ENCODE results near the gene EIF2B4.
"Not testable (repeated sequence)": the region's sequence is repeated elsewhere in the genome, so short reads cannot be mapped to it uniquely, and the experiment has no call there.

EIF2B4 gene

DNA sequence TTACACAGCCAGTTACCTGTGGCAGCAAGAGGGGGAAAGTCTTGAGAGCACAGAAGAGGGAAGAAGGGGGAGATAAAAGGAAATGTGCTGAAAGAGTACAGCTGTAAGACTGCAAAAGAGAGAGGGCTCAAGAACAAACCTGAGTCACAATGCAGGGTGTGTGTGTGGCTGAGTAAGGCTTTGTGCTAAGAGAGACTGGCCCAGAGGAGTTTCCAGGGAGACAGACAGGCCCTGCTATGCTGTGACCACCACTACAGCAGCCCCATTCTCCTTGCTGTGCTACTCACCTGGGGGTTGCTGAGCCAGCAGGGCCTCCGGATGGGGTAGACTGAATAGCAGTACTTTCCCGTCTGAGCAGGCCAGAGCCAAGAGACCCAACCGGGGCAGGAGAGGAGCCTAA is 34.8 kb downstream of the EIF2B4 start:
- no peak for DNase-seq

DNA sequence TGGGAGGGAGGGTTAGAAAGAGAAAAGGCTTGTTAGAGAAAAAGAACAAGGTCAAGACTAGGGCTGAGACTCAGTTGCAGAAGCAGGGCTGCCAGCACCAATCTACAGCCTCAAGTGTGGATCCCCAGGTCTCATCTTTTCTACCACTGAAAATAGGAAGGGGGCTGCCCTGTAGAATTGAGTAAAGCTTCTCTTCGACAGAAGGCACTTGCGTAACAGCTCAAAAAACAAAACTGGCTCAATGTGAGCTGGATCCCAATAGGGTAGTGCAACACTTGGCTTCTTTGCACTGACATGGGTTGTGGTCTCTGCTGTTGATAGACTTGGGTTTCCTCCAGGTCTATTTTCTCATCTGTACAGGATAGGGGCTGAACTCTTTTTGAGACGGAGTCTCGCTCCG is 45.4 kb downstream of the EIF2B4 start:
- no peak for DNase-seq

DNA sequence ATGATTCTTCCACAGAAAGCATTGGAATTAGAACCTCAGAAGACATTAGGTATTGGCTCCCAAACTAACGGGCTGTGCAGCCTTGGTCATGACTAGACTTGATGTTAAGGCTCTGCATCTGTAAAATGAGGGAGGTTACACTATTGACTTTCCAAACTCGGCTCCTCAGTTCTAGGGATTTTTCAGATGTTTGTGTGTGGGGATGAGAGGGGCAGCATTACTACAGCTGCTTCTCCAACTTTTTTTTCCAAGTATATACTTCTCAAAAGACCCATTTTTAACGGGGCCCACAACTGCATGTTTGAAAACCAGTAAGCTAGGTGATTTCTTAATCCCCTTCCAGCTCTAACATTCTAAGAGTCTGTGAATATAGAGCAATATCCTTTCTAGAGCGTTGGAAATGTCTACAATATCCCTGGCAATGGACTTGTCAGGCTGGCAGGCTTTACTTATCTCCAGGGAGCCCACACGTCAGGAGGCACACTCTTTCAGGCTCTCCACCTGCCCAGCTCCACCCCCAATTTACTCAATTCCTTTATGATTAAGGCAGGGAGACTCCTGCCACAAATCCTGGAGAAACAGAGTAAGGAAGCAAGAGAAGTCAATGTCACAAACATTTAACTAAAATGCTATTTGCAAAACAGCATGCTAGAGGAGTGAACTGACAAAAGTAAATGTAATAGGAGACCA is 46.4 kb downstream of the EIF2B4 start:
- DNase-seq = no peak

DNA sequence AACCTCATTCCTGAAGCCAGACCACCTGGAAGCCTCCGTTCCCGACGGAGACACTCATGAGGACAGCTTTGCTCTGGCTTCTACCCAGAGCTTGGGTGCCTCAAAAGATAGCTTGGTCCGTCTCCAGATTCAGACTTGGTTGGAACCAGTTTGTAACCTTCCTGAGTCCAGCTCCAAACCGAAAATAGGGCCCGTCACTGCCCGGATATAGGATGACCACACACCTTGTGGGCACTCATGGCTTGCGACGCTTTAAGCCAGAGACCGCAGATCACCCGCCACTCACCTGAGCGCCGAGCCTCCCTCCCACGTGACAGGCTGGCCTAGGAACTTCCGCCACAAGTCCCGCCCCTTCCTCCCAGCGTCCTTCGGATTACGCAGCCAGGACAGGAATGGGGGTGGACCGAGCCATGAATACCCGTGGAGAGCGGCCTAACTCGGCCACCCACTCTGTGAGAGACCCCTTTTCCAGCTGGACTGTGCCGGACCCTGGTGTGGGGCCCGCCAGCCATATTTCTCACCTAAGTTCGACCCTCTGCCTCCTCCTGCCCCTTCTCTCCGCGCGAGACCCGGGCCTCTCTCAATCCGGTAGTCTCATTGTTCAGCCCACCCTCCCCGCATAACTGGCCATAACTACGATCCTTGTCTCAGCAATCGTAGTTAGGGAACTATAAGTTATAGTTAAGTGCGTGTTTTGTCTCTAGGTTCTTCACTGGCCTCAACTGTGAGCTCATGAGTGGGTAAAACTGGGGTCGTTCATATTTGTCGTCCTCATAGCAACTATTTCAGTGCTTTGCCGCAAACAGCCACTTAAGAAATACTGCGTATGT is 47.2 kb downstream of the EIF2B4 start, which contains the start of gene MPV17:
Gene MPV17 (minus strand): TSS at position 332 of the 830 bp plus-strand sequence. CDS start 580 bp downstream, outside the sequence.
- DNase-seq = peak; percentile 73

DNA sequence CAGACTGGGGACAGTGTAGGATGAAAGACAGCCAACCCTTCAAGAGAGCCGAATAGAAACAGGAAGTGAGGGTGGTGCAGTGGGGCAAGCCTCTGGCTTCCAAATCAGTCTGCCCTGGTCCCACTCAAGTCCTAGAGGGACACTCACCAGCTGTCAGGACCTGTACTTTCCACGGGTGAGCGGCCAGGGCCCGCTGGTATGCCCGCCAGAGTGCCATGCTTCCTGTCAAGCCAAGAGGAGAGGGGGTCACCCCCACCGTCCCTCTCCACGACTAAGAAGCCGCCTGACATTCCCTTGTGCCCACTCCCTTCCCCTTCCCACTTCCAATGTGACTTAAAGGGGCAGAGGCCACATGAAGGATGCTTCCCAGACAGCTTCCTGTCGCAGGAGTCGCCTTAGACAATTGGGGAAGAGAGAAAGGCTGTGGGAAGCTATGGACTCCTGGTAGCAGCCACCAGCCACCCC is 47.8 kb downstream of the EIF2B4 start:
- DNase-seq = no peak

DNA sequence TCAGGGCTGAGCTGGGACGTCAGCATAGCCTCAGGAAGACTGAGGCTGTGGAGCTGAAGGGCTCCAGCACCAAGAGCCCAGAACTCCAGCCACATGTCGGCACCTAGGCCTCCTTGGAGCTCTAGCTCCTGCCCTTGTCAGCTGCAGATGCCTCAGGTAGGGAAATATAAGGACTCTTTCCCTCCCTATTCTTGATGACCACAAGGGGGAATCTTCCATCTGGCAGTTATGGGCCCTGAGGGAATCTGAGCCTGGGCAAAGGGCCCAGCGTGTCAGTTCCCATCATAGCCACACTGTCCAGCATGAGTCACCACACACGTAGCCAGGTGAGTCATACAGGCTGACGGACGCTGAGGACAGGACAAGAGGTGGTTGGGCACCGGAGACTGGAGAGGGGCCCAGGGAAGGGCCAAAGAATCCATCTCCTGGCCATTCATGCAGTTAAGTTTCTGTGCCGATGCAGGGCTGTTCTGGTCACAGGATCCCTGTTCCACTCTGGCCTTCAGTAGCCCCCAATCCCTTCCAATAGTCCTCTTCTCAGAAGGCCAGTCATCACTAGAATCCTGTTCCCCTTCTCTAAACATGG is 49.1 kb downstream of the EIF2B4 start:
- no peak for DNase-seq

DNA sequence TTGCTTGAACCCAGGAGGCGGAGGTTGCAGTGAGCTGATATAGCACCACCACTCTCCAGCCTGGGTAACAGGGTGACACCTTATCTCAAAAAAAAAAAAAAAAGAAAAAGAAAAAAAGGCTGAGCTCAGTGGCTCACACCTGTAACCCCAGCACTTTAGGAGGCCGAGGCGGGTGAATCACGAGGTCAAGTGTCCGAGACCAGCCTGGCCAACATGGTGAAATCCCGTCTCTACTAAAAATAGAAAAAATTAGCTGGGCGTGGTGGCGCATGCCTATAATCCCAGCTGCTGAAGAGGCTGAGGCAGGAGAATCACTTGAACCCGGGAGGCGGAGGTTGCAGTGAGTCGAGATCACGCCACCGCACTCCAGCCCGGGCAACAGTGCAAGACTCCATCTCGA is 50.3 kb downstream of the EIF2B4 start:
- DNase-seq = not testable (repeated sequence)

DNA sequence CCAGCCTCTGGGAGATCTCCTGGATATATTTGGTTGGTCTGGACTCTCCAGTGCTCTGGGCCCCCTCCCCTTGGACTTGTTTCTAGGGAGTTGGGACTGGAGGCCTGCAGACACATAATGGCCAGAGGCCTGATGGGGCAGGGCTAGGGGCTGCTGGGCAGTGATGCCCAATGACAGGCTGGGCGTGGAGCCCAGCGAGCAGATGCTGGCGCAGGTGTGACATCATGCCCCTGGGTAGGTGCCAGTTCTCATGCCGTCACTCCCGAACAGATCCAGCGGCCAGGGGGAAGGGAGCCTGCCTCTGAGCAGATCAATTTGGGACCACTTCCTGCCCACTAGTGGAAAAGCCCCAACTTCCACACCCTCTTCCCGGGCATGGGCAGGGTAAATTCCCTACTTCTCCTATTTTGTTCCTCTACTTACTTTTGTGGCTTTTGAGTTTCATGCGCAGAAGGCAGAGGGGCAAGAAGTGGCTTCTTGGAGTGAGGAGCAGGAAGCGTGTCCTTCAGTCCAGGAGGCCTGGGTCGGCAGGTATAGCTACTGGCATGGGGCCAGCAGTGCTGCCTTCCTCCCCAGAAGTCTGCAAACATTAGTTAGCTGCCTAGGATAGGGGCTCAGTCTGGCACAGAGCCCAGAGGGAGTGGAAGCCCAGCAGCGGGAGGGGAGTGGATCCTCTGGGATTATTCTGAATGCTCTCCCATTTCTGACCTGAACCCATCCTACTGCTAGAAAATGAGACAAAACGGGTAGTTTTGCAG is 53.3 kb downstream of the EIF2B4 start:
- no peak for DNase-seq

DNA sequence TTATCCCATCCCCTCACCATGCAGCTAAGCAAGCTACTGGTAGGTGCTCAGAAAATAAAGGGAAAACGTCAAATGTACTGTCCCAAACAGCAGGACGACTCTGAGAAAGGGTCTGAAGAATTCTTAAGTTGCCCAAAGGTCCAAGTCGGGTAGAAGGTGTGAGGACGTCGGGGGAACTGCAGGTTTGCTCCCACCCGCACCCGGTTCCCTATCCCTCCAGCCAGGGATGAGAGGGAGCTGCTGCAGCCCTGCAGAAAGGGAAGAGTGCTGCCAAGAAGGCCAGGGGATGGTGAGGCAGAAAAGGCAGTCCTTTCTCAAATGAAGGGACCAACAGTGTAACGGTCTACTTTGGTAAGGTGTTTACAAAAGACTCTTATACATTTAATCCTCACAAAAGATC is 55.0 kb downstream of the EIF2B4 start:
- DNase-seq = no peak

DNA sequence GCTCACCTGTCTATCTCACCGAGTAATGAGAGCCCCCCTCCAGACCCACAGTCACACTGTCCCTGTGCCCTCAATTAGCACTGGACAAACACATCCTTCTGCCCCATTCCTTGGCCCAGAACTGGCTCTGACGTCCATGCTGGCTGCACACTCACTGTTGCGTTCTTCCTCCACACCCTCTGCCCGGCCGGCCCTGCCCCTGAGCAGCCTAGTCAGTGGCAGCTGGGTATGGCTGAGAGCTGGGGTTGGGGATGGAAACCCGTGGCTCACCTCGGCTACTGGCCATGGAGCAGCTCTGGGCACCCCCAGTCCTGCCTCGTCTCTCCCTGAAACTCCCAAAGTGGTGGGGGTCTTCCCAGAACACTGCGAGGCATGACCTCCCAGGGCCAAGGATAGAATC is 55.4 kb downstream of the EIF2B4 start:
- no peak for DNase-seq
